Loucy (cell line): ENCODE data around the gene DESI2.
"Not testable (repeated sequence)": the region's sequence is repeated elsewhere in the genome, so short reads cannot be mapped to it uniquely, and the experiment has no call there.

ENCODE experiments used
- H2AFZ ChIP-seq: fragments of 200-600 bp; sonication (generic); 2 replicates; pipeline ENCODE4 v1.6.0; 2016; ENCODE audit warnings: antibody characterized with exemption, mild to moderate bottlenecking, low read length, moderate library complexity
- H3F3A ChIP-seq: fragments of 200-600 bp; 2 replicates; pipeline ENCODE4 v1.6.0; 2016; ENCODE audit warnings: antibody characterized with exemption, low read depth, mild to moderate bottlenecking
- H3K27me3 ChIP-seq: fragments of 200-600 bp; sonication (generic); 2 replicates; pipeline ENCODE4 v1.6.1; 2014; ENCODE audit warnings: low read length, mild to moderate bottlenecking; ENCODE audit not compliant: insufficient read depth, poor library complexity, severe bottlenecking
- H3K36me3 ChIP-seq: fragments of 200-600 bp; sonication (generic); 2 replicates; pipeline ENCODE4 v1.6.1; 2016; ENCODE audit warnings: low read length; ENCODE audit not compliant: insufficient read depth
- H3K4me1 ChIP-seq: fragments of 200-600 bp; sonication (generic); 2 replicates; pipeline ENCODE4 v1.5.1; 2014; ENCODE audit warnings: low read length, mild to moderate bottlenecking; ENCODE audit not compliant: insufficient read depth, poor library complexity, severe bottlenecking
- H3K4me2 ChIP-seq: fragments of 200-600 bp; sonication (generic); 2 replicates; pipeline ENCODE4 v1.6.0; 2014; ENCODE audit warnings: antibody characterized with exemption, low read length, low read depth, mild to moderate bottlenecking; ENCODE audit not compliant: poor library complexity, severe bottlenecking
- H3K4me3 ChIP-seq: fragments of 200-600 bp; sonication (generic); 2 replicates; pipeline ENCODE4 v1.5.1; 2014; ENCODE audit warnings: low read length, mild to moderate bottlenecking, mixed read lengths; ENCODE audit not compliant: poor library complexity, severe bottlenecking
- H3K79me2 ChIP-seq: fragments of 200-600 bp; sonication (generic); 2 replicates; pipeline ENCODE4 v1.6.1; 2014; ENCODE audit warnings: low read length; ENCODE audit not compliant: insufficient read depth
- H3K9ac ChIP-seq: fragments of 200-600 bp; sonication (generic); 2 replicates; pipeline ENCODE4 v1.6.0; 2014; ENCODE audit warnings: mild to moderate bottlenecking, low read depth, low read length, moderate library complexity; ENCODE audit not compliant: poor library complexity, severe bottlenecking
- H3K9me2 ChIP-seq: fragments of 200-600 bp; sonication (generic); replicated peaks from 2 replicates; pipeline ENCODE4 v1.6.1; 2016; ENCODE audit warnings: low read depth, low read length, mixed read lengths
- H3K9me3 ChIP-seq: fragments of 200-600 bp; sonication (generic); 2 replicates; pipeline ENCODE4 v1.6.1; 2014; ENCODE audit warnings: mild to moderate bottlenecking, antibody characterized with exemption, low read length, low read depth; ENCODE audit not compliant: insufficient read depth
- H4K20me1 ChIP-seq: fragments of 200-600 bp; sonication (generic); 2 replicates; pipeline ENCODE4 v1.6.0; 2014; ENCODE audit warnings: antibody characterized with exemption, low read length, mild to moderate bottlenecking; ENCODE audit not compliant: insufficient read depth, poor library complexity, severe bottlenecking
- EZH2phosphoT487 ChIP-seq: fragments of 200-600 bp; IDR thresholded peaks from 2 replicates; pipeline ENCODE4 v1.6.1; 2018; ENCODE audit warnings: antibody characterized with exemption, mild to moderate bottlenecking, moderate library complexity, borderline replicate concordance
- TF ChIP-seq, protein P1 (sequence below): fragments of 200-600 bp; sonication (generic); conservative IDR thresholded peaks from 2 replicates; pipeline ENCODE4 v1.5.1; 2014; ENCODE audit warnings: mild to moderate bottlenecking, antibody characterized with exemption, low read length

DESI2 gene

DNA sequence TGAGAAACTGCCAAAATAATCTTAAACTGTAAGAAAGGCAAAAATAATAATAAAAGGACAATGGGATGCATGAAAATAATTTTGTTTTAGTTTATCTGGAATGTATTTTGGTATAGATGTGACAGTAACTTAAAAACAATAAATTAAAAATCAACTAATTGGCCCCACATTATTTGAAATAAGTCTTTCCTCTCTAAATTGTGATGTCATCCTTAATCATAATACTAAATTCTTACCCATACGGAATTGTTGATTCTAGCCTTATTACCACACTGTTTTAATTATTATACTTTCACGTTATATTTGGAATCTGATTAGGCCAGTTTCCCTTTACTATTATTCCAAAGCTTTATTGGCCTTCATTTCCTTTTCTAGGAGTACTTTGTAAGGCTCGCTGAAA, 7.7 kb downstream of the DESI2 start:
- Histone ChIP-seq H3K9ac (no peak overlapping the region), H3K4me1 (peaks cover 50% of the 10 kb centered on the region), H3K79me2 (peaks cover 92% of the 10 kb centered on the region), H2AFZ (no peak overlapping the region), H4K20me1 (peaks cover 64% of the 10 kb centered on the region), H3K27me3 (no peaks in the 10 kb centered on the region), H3K9me2 (no peaks in the 10 kb centered on the region), H3F3A (no peaks in the 10 kb centered on the region), H3K4me2 (no peak overlapping the region), H3K4me3 (no peak overlapping the region), H3K36me3 (peaks cover 4% of the 10 kb centered on the region; the same call in 1 of the 2 replicates), H3K9me3 (no peaks in the 10 kb centered on the region)
- TF ChIP-seq EZH2phosphoT487, result no peak
- TF ChIP-seq, protein P1, sequence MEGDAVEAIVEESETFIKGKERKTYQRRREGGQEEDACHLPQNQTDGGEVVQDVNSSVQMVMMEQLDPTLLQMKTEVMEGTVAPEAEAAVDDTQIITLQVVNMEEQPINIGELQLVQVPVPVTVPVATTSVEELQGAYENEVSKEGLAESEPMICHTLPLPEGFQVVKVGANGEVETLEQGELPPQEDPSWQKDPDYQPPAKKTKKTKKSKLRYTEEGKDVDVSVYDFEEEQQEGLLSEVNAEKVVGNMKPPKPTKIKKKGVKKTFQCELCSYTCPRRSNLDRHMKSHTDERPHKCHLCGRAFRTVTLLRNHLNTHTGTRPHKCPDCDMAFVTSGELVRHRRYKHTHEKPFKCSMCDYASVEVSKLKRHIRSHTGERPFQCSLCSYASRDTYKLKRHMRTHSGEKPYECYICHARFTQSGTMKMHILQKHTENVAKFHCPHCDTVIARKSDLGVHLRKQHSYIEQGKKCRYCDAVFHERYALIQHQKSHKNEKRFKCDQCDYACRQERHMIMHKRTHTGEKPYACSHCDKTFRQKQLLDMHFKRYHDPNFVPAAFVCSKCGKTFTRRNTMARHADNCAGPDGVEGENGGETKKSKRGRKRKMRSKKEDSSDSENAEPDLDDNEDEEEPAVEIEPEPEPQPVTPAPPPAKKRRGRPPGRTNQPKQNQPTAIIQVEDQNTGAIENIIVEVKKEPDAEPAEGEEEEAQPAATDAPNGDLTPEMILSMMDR, result no peak

- H2AFZ ChIP-seq, H3K9me3 ChIP-seq, H3K9ac ChIP-seq, H3K4me3 ChIP-seq, H3K9me2 ChIP-seq, H3F3A ChIP-seq, H3K36me3 ChIP-seq, H3K27me3 ChIP-seq, H3K4me2 ChIP-seq: not testable (repeated sequence)
- Histone ChIP-seq H3K4me1 (peaks cover 51% of the 10 kb centered on the region), H4K20me1 (peaks cover 65% of the 10 kb centered on the region), H3K79me2 (peaks cover 90% of the 10 kb centered on the region)
Observed at GRCh38 chr1:244661569-244662312, 8.8 kb downstream of the DESI2 start.

DNA sequence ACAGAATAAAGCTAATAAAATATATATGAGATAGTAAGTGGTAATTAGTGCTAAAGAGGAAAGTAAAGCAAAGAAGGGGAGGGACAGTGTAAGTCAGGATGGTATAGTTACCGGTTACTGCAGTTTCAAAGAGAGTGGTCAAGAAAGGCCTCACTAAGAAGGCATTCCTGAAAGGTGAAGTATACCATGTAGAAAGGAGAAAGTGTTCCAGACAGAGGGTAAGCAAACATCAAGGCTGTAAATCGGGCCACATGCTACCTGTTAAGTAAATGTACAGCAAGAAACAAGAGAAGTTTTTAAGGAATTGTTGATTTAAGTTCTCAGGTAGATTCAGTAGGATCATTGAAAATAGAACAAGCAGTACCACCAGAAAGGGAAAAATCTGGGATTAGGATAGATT, 9.7 kb downstream of the DESI2 start:
- Histone ChIP-seq H3K4me1 (peaks cover 43% of the 10 kb centered on the region), H3K4me2 (no peak overlapping the region), H3K27me3 (no peaks in the 10 kb centered on the region), H4K20me1 (peaks cover 63% of the 10 kb centered on the region), H2AFZ (no peak overlapping the region), H3K36me3 (peaks cover 4% of the 10 kb centered on the region; the same call in 1 of the 2 replicates), H3K9me3 (no peaks in the 10 kb centered on the region), H3K9me2 (no peaks in the 10 kb centered on the region), H3K79me2 (peaks cover 90% of the 10 kb centered on the region), H3F3A (no peaks in the 10 kb centered on the region), H3K9ac (no peak overlapping the region), H3K4me3 (no peak overlapping the region)
- TF ChIP-seq, protein P1, result no peak

- peaks cover 90% of the 10 kb centered on the region for H3K79me2 ChIP-seq
- no peaks in the 10 kb centered on the region for H3F3A ChIP-seq
- H3K4me1 ChIP-seq, result peaks cover 26% of the 10 kb centered on the region
- peaks cover 56% of the 10 kb centered on the region for H4K20me1 ChIP-seq
- no peak overlapping the region for H2AFZ ChIP-seq
- H3K27me3 ChIP-seq, result no peaks in the 10 kb centered on the region
- H3K36me3 ChIP-seq, result peaks cover 4% of the 10 kb centered on the region; the same call in 1 of the 2 replicates
- no peak overlapping the region for H3K4me3 ChIP-seq
- peak overlapping the region; percentile 56 for H3K4me2 ChIP-seq
- no peaks in the 10 kb centered on the region for H3K9me2 ChIP-seq
- no peak overlapping the region for H3K9ac ChIP-seq
- no peak for TF ChIP-seq EZH2phosphoT487
- TF ChIP-seq, protein P1, result no peak
- no peaks in the 10 kb centered on the region for H3K9me3 ChIP-seq
Observed at GRCh38 chr1:244664353-244664752, 11.4 kb downstream of the DESI2 start.
